KMS-11 (cell line): ENCODE measurements around the gene RNU6-9.

ENCODE experiments used
- H2AFZ ChIP-seq: fragments of 200-600 bp; sonication (generic); 2 replicates; pipeline ENCODE4 v1.6.1; 2016; ENCODE audit warnings: antibody characterized with exemption, mixed run types, low read depth
- H3K27ac ChIP-seq: fragments of 200-600 bp; sonication (generic); 2 replicates; pipeline ENCODE4 v1.6.1; 2016; ENCODE audit warnings: mild to moderate bottlenecking, mixed run types
- H3K27me3 ChIP-seq: fragments of 200-600 bp; sonication (generic); 2 replicates; pipeline ENCODE4 v1.6.1; 2017; ENCODE audit warnings: mild to moderate bottlenecking, low read depth, mixed run types, moderate library complexity; ENCODE audit not compliant: insufficient read depth
- H3K36me3 ChIP-seq: fragments of 200-600 bp; sonication (generic); 2 replicates; pipeline ENCODE4 v1.6.1; 2017; ENCODE audit warnings: mild to moderate bottlenecking, mixed run types; ENCODE audit not compliant: insufficient read depth
- H3K4me1 ChIP-seq: fragments of 200-600 bp; sonication (generic); 2 replicates; pipeline ENCODE4 v1.6.1; 2016; ENCODE audit warnings: mild to moderate bottlenecking, low read depth, mixed run types; ENCODE audit not compliant: poor library complexity, severe bottlenecking
- H3K4me2 ChIP-seq: fragments of 200-600 bp; sonication (generic); 2 replicates; pipeline ENCODE4 v1.7.0; 2016; ENCODE audit warnings: mild to moderate bottlenecking, mixed run types
- H3K4me3 ChIP-seq: fragments of 200-600 bp; sonication (generic); IDR thresholded peaks from 2 replicates; pipeline ENCODE4 v1.6.1; 2017; ENCODE audit warnings: low read depth, low read length, mixed read lengths; ENCODE audit not compliant: insufficient read depth
- H3K79me2 ChIP-seq: fragments of 200-600 bp; sonication (generic); 2 replicates; pipeline ENCODE4 v1.6.1; 2016; ENCODE audit warnings: low read depth, mixed run types; ENCODE audit not compliant: insufficient read depth
- H3K9ac ChIP-seq: fragments of 200-600 bp; sonication (generic); 2 replicates; pipeline ENCODE4 v1.6.1; 2016; ENCODE audit warnings: mild to moderate bottlenecking, mixed run types
- H4K20me1 ChIP-seq: fragments of 200-600 bp; sonication (generic); 2 replicates; pipeline ENCODE4 v1.6.1; 2016; ENCODE audit warnings: mild to moderate bottlenecking, mixed run types; ENCODE audit not compliant: insufficient read depth
- CTCF ChIP-seq: fragments of 200-600 bp; sonication (generic); conservative IDR thresholded peaks from 2 replicates; pipeline ENCODE4 v1.6.1; 2017; ENCODE audit warnings: low read depth, mild to moderate bottlenecking, antibody characterized with exemption, low read length, moderate library complexity, mixed read lengths

The RNU6-9 gene

GRCh38 chr19:866769-867300 is 26.4 kb upstream of the RNU6-9 start:
- no peaks in the 10 kb centered on the region for H3K79me2 ChIP-seq
- H3K4me2 ChIP-seq: no peak overlapping the region
- no peak overlapping the region for H3K9ac ChIP-seq
- peaks cover under 1% of the 10 kb centered on the region for H3K4me1 ChIP-seq
- H3K36me3 ChIP-seq: no peaks in the 10 kb centered on the region
- H4K20me1 ChIP-seq: no peaks in the 10 kb centered on the region
- no peak overlapping the region for H3K27ac ChIP-seq
- H2AFZ ChIP-seq: no peak overlapping the region
- no peaks in the 10 kb centered on the region for H3K27me3 ChIP-seq
- no peak overlapping the region for H3K4me3 ChIP-seq
- no peak for TF ChIP-seq CTCF

GRCh38 chr19:867301-867793 is 25.9 kb upstream of the RNU6-9 start:
- TF ChIP-seq CTCF: no peak
- H3K36me3 ChIP-seq: no peaks in the 10 kb centered on the region
- peaks cover 5% of the 10 kb centered on the region for H3K4me1 ChIP-seq
- no peaks in the 10 kb centered on the region for H4K20me1 ChIP-seq
- H2AFZ ChIP-seq: no peak overlapping the region
- no peak overlapping the region for H3K9ac ChIP-seq
- H3K4me3 ChIP-seq: no peak overlapping the region
- no peaks in the 10 kb centered on the region for H3K79me2 ChIP-seq
- H3K27me3 ChIP-seq: no peaks in the 10 kb centered on the region
- H3K4me2 ChIP-seq: no peak overlapping the region
- no peak overlapping the region for H3K27ac ChIP-seq

GRCh38 chr19:867855-868457 is 25.3 kb upstream of the RNU6-9 start:
- Histone ChIP-seq H3K36me3 (no peaks in the 10 kb centered on the region), H3K9ac (no peak overlapping the region), H3K4me1 (peaks cover 8% of the 10 kb centered on the region), H3K27me3 (no peaks in the 10 kb centered on the region), H4K20me1 (no peaks in the 10 kb centered on the region), H3K79me2 (no peaks in the 10 kb centered on the region), H3K27ac (no peak overlapping the region), H3K4me3 (no peak overlapping the region), H2AFZ (no peak overlapping the region), H3K4me2 (no peak overlapping the region)
- no peak for TF ChIP-seq CTCF

- peaks cover 8% of the 10 kb centered on the region for H3K4me1 ChIP-seq
- no peak overlapping the region for H3K4me3 ChIP-seq
- no peaks in the 10 kb centered on the region for H4K20me1 ChIP-seq
- H3K4me2 ChIP-seq: no peak overlapping the region
- no peaks in the 10 kb centered on the region for H3K79me2 ChIP-seq
- no peak overlapping the region for H2AFZ ChIP-seq
- H3K36me3 ChIP-seq: no peaks in the 10 kb centered on the region
- no peak for TF ChIP-seq CTCF
- H3K9ac ChIP-seq: no peak overlapping the region
- H3K27ac ChIP-seq: no peak overlapping the region
- no peaks in the 10 kb centered on the region for H3K27me3 ChIP-seq
These were observed 24.6 kb upstream of the RNU6-9 start for GRCh38 chr19:868458-869244.
